Mesenteric fat pad (tissue), 1 donor: Measurements from ENCODE around the gene FBXO11. TPM values are rescaled to one million over a fixed set of nuclear protein-coding genes. Genes with fewer than 3 reads are reported as not detected.

Experiments used
- DNase-seq: peaks from one replicate; pipeline ENCODE4 v3.0.0-alpha.2; 2020; ENCODE audit warnings: low spot score
- total RNA-seq: library from RNA; stranded (reverse); fragmentation: NEBNext Ultra II Directional; extraction: Animal tissue kit (Norgen Biotek cat#: 25700); gene quantifications from one replicate; pipeline ENCODE4 v1.2.1, GENCODE V29; 2021
- donor health status: DM: yes; HTN: yes; CAD: no.

FBXO11 gene
- total RNA-seq, 1 donor from 2014 or later = 59.3 TPM

DNA sequence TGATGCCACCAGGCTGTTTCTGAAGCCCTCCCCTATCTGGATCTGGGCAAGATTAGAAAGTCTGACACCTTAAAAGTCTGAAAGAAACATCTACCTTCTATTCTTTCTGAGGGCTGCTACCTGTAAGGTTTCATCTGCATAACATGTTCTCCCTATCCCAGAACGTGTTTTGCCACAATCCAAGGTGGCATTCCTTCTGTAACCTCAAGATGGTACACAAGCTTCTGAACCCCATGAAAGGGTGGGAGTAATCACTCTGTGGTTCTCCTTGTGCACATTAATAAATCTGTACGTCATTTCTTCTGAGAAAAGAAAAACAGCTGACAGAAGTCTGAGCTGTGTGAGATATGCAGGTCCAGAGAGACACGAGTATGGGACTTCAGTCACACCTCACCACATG lies 165.2 kb downstream of the FBXO11 start:
- DNase-seq = no peak

Other genes starting within 250 kb of the FBXO11 start
- gene MSH6, start 123.4 kb downstream of the FBXO11 start, total RNA-seq = 31.2 TPM